Thyroid gland (tissue), 4 donors: ENCODE measurements around the gene NLRC4.

Experiments
- POLR2A ChIP-seq, 2 donors: fragments of 450-650 bp; IDR thresholded peaks; one replicate each; pipeline ENCODE4 v1.6.1; 2017; ENCODE audit warnings: antibody characterized with exemption in 2 of 2, mild to moderate bottlenecking in 2 of 2, moderate library complexity in 1 of 2
- TF ChIP-seq, protein P1 (sequence below), 6 experiments: fragments of 200-600 bp in 3 of 6; fragments of 450-650 bp in 3 of 6; sonication (generic) in 3 of 6; IDR thresholded peaks; one replicate each; pipeline ENCODE4 v1.5.1; 2016 to 2019; ENCODE audit warnings: antibody characterized with exemption in 6 of 6, mild to moderate bottlenecking in 2 of 6, inconsistent platforms in 1 of 6, moderate library complexity in 1 of 6

- TF ChIP-seq, protein P1, sequence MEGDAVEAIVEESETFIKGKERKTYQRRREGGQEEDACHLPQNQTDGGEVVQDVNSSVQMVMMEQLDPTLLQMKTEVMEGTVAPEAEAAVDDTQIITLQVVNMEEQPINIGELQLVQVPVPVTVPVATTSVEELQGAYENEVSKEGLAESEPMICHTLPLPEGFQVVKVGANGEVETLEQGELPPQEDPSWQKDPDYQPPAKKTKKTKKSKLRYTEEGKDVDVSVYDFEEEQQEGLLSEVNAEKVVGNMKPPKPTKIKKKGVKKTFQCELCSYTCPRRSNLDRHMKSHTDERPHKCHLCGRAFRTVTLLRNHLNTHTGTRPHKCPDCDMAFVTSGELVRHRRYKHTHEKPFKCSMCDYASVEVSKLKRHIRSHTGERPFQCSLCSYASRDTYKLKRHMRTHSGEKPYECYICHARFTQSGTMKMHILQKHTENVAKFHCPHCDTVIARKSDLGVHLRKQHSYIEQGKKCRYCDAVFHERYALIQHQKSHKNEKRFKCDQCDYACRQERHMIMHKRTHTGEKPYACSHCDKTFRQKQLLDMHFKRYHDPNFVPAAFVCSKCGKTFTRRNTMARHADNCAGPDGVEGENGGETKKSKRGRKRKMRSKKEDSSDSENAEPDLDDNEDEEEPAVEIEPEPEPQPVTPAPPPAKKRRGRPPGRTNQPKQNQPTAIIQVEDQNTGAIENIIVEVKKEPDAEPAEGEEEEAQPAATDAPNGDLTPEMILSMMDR (IDR thresholded peaks at IDR 0.05) = no peak
- no peak for TF ChIP-seq POLR2A (IDR thresholded peaks at IDR 0.05)
These were observed 27.1 kb upstream of the NLRC4 start for GRCh38 chr2:32291746-32292145.
